GM23338 (cell line): ENCODE data around the gene VDR. TPM values are rescaled to one million over a fixed set of nuclear protein-coding genes. Genes with fewer than 3 reads are reported as not detected.

Source experiments
- ATAC-seq: fragments of 200-7000 bp; cut with Tn5 transposase; 3 replicates; pipeline ENCODE4 v1.9.1; 2020
- DNase-seq: peaks from one replicate; pipeline ENCODE4 v3.0.0-alpha.2; 2015; ENCODE audit warnings: low spot score
- H2AFZ ChIP-seq: fragments of 200-600 bp; sonication (generic); 2 replicates; pipeline ENCODE4 v1.8.0; 2016; ENCODE audit warnings: antibody characterized with exemption, mild to moderate bottlenecking, moderate library complexity
- H3F3A ChIP-seq: fragments of 200-600 bp; sonication (generic); replicated peaks from 2 replicates; pipeline ENCODE4 v1.8.0; 2017; ENCODE audit warnings: antibody characterized with exemption, mixed run types, low read depth
- H3K27ac ChIP-seq: fragments of 200-600 bp; sonication (generic); 2 replicates; pipeline ENCODE4 v1.6.1; 2016; ENCODE audit warnings: low read depth
- H3K27me3 ChIP-seq: fragments of 200-600 bp; sonication (generic); 2 replicates; pipeline ENCODE4 v1.8.0; 2016; ENCODE audit warnings: mild to moderate bottlenecking, mixed run types, moderate library complexity; ENCODE audit not compliant: insufficient read depth
- H3K36me3 ChIP-seq: fragments of 200-600 bp; sonication (generic); 2 replicates; pipeline ENCODE4 v1.8.0; 2016; ENCODE audit warnings: mild to moderate bottlenecking; ENCODE audit not compliant: insufficient read depth
- H3K4me1 ChIP-seq: fragments of 200-600 bp; sonication (generic); 2 replicates; pipeline ENCODE4 v1.8.0; 2016; ENCODE audit warnings: mild to moderate bottlenecking, moderate library complexity; ENCODE audit not compliant: insufficient read depth
- H3K4me2 ChIP-seq: fragments of 200-600 bp; sonication (generic); 2 replicates; pipeline ENCODE4 v1.7.1; 2017; ENCODE audit warnings: mixed run types
- H3K4me3 ChIP-seq: fragments of 200-600 bp; sonication (generic); 2 replicates; pipeline ENCODE4 v1.6.1; 2016; ENCODE audit warnings: mixed run types
- H3K79me2 ChIP-seq: fragments of 200-600 bp; sonication (generic); replicated peaks from 2 replicates; pipeline ENCODE4 v1.8.0; 2017; ENCODE audit warnings: mild to moderate bottlenecking; ENCODE audit not compliant: insufficient read depth
- H3K9me2 ChIP-seq: fragments of 200-600 bp; sonication (generic); 2 replicates; pipeline ENCODE4 v1.8.0; 2017; ENCODE audit not compliant: insufficient read depth
- H4K20me1 ChIP-seq: fragments of 200-600 bp; sonication (generic); replicated peaks from 2 replicates; pipeline ENCODE4 v1.8.0; 2017; ENCODE audit warnings: mild to moderate bottlenecking; ENCODE audit not compliant: insufficient read depth
- H3K27ac Mint-ChIP-seq: 2 replicates; pipeline ENCODE4 v1.8.0; 2020; ENCODE audit warnings: inconsistent platforms, mild to moderate bottlenecking, moderate library complexity, mixed read lengths
- H3K27me3 Mint-ChIP-seq: 3 replicates; pipeline ENCODE4 v1.8.0; 2022; ENCODE audit warnings: low read depth, mild to moderate bottlenecking, moderate library complexity, mixed read lengths, inconsistent platforms; ENCODE audit not compliant: insufficient read depth, poor library complexity
- H3K36me3 Mint-ChIP-seq: 3 replicates; pipeline ENCODE4 v1.8.0; 2021; ENCODE audit warnings: low read depth, mild to moderate bottlenecking, inconsistent platforms, moderate library complexity, mixed read lengths
- H3K4me1 Mint-ChIP-seq: 3 replicates; pipeline ENCODE4 v1.8.0; 2020; ENCODE audit warnings: mild to moderate bottlenecking, inconsistent platforms, mixed read lengths
- H3K4me3 Mint-ChIP-seq: 3 replicates; pipeline ENCODE4 v1.8.0; 2021; ENCODE audit warnings: moderate library complexity, mild to moderate bottlenecking, inconsistent platforms, mixed read lengths
- H3K9me3 Mint-ChIP-seq: 3 replicates; pipeline ENCODE4 v1.8.0; 2020; ENCODE audit warnings: moderate library complexity, mild to moderate bottlenecking, inconsistent platforms, mixed read lengths
- CREB1 ChIP-seq: fragments of 250-450 bp; sonication (Bioruptor Pico); IDR thresholded peaks from 2 replicates; pipeline ENCODE4 v1.5.0; 2020; ENCODE audit warnings: low read depth, mild to moderate bottlenecking, moderate library complexity
- EZH2 ChIP-seq: fragments of 200-600 bp; sonication (generic); IDR thresholded peaks from one replicate; pipeline ENCODE4 v1.8.0; 2017; ENCODE audit warnings: antibody characterized with exemption, mild to moderate bottlenecking, low read depth; ENCODE audit not compliant: unreplicated experiment
- EZH2phosphoT487 ChIP-seq: fragments of 200-600 bp; sonication (generic); IDR thresholded peaks from one replicate; pipeline ENCODE4 v1.8.1; 2018; ENCODE audit warnings: antibody characterized with exemption; ENCODE audit not compliant: unreplicated experiment
- JUNB ChIP-seq: IDR thresholded peaks from one replicate; pipeline ENCODE4 v1.6.1; 2016; ENCODE audit warnings: antibody characterized with exemption; ENCODE audit not compliant: unreplicated experiment
- NANOG ChIP-seq: IDR thresholded peaks from 2 replicates; pipeline ENCODE4 v1.6.1; 2016; ENCODE audit warnings: antibody characterized with exemption, borderline replicate concordance
- POLR2AphosphoS5 ChIP-seq: IDR thresholded peaks from 2 replicates; pipeline ENCODE4 v1.6.1; 2016; ENCODE audit warnings: antibody characterized with exemption, low read depth
- STAT1 ChIP-seq: IDR thresholded peaks from one replicate; pipeline ENCODE4 v1.6.1; 2016; ENCODE audit warnings: antibody characterized with exemption; ENCODE audit not compliant: unreplicated experiment
- ZNF114 ChIP-seq: fragments of 250-450 bp; sonication (Bioruptor Pico); IDR thresholded peaks from 2 replicates; pipeline ENCODE4 v1.5.0; 2020; ENCODE audit warnings: mild to moderate bottlenecking, moderate library complexity
- ZNF331 ChIP-seq: fragments of 250-450 bp; sonication (Bioruptor Pico); IDR thresholded peaks from 2 replicates; pipeline ENCODE4 v1.5.0; 2020; ENCODE audit warnings: low read depth, mild to moderate bottlenecking, moderate library complexity
- polyA plus RNA-seq: library from polyadenylated mRNA; unstranded; fragments of >200 nt; fragmentation: Nextera tagmentation; extraction: Ambion mirVana; gene quantifications from 2 replicates; pipeline ENCODE4 v1.2.1, GENCODE V29; 2016
- total RNA-seq: library from RNA; depleted of rRNA; stranded (reverse); fragments of >200 nt; shearing (Covaris generic); gene quantifications from 2 replicates; pipeline ENCODE4 v1.2.3, GENCODE V29; 2014
- TF ChIP-seq, protein P1 (sequence below), 2 experiments: fragments of 200-600 bp in 1 of 2; sonication (generic) in 1 of 2; conservative IDR thresholded peaks; 2 replicates each; pipeline versions ENCODE4 v1.5.1 to v1.6.1; 2016 to 2017; ENCODE audit warnings: antibody characterized with exemption in 2 of 2, low read depth in 2 of 2, mild to moderate bottlenecking in 2 of 2, moderate library complexity in 1 of 2
- TF ChIP-seq, protein P2 (sequence below): IDR thresholded peaks from one replicate; pipeline ENCODE4 v1.6.1; 2018; ENCODE audit warnings: antibody characterized with exemption; ENCODE audit not compliant: unreplicated experiment
- TF ChIP-seq, protein P3 (sequence below): IDR thresholded peaks from 2 replicates; pipeline ENCODE4 v1.6.1; 2016; ENCODE audit warnings: antibody characterized with exemption
- TF ChIP-seq, protein P4 (sequence below): fragments of 250-450 bp; sonication (Bioruptor Pico); IDR thresholded peaks from 2 replicates; pipeline ENCODE4 v1.5.0; 2020; ENCODE audit warnings: mild to moderate bottlenecking, moderate library complexity

VDR gene
- total and polyA plus RNA-seq, 2 experiments from 2014 or later = 0.37 to 1.4 TPM

DNA sequence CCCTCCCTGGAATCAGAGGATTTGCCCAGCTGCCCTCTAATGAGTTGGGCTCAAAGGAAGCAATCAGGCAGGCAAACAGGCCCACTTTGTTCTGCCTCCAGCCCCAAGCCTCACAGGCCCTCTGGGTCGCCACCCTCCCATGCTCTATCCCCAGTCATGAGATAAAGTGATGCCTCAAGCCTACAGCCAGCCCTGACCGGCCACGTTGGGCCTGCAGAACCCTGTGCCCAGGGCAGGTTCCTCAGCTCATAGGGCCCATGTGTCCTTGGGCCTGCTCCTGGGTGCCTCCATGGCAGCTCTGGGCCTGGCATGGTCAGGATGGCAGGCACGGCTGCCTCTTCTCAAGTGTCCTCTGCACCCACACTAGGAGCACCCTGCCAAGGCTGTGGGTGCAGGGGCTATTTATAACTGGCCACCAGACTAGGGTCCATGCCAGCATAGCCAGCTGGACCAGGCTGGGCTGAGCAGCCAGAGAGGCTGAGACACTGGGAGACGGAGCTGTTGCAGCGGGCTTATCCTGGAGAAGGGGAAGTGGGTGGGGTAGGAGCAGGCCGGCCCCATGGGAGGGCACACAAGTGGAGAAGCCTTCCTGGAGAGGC lies 105.3 kb downstream of the VDR start:
- Mint-ChIP-seq H3K36me3 (peaks cover 22% of the 10 kb centered on the region), H3K4me3 (no peak overlapping the region), H3K27me3 (peaks cover 9% of the 10 kb centered on the region), H3K27ac (no peak overlapping the region; the same call in 1 of the 2 replicates), H3K4me1 (peaks cover 54% of the 10 kb centered on the region), H3K9me3 (peaks cover 2% of the 10 kb centered on the region; the same call in 2 of the 3 replicates)
- no peak for ATAC-seq
- no peaks in the 10 kb centered on the region for H3K27me3 ChIP-seq
- no peak overlapping the region for H3K27ac ChIP-seq
- no peaks in the 10 kb centered on the region for H3K9me2 ChIP-seq
- no peak overlapping the region for H2AFZ ChIP-seq
- peaks cover 3% of the 10 kb centered on the region; the same call in 1 of the 2 replicates for H3K36me3 ChIP-seq
- DNase-seq = no peak
- H3F3A ChIP-seq = no peaks in the 10 kb centered on the region
- H4K20me1 ChIP-seq = peaks cover 13% of the 10 kb centered on the region
- no peak overlapping the region for H3K4me2 ChIP-seq
- H3K79me2 ChIP-seq = peaks cover 40% of the 10 kb centered on the region
- H3K4me3 ChIP-seq = no peak overlapping the region
- TF ChIP-seq STAT1 (no peak), CREB1 (CRISPR knock-in tag) (no peak), EZH2phosphoT487 (no peak), NANOG (no peak), ZNF114 (no peak), JUNB (no peak), ZNF331 (CRISPR knock-in tag) (no peak), POLR2AphosphoS5 (no peak), EZH2 (no peak)
- TF ChIP-seq, protein P1, sequence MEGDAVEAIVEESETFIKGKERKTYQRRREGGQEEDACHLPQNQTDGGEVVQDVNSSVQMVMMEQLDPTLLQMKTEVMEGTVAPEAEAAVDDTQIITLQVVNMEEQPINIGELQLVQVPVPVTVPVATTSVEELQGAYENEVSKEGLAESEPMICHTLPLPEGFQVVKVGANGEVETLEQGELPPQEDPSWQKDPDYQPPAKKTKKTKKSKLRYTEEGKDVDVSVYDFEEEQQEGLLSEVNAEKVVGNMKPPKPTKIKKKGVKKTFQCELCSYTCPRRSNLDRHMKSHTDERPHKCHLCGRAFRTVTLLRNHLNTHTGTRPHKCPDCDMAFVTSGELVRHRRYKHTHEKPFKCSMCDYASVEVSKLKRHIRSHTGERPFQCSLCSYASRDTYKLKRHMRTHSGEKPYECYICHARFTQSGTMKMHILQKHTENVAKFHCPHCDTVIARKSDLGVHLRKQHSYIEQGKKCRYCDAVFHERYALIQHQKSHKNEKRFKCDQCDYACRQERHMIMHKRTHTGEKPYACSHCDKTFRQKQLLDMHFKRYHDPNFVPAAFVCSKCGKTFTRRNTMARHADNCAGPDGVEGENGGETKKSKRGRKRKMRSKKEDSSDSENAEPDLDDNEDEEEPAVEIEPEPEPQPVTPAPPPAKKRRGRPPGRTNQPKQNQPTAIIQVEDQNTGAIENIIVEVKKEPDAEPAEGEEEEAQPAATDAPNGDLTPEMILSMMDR (conservative IDR thresholded peaks at IDR 0.05; ENCODE audit: low read depth in 2 of 2) = no peak
- TF ChIP-seq, protein P2, sequence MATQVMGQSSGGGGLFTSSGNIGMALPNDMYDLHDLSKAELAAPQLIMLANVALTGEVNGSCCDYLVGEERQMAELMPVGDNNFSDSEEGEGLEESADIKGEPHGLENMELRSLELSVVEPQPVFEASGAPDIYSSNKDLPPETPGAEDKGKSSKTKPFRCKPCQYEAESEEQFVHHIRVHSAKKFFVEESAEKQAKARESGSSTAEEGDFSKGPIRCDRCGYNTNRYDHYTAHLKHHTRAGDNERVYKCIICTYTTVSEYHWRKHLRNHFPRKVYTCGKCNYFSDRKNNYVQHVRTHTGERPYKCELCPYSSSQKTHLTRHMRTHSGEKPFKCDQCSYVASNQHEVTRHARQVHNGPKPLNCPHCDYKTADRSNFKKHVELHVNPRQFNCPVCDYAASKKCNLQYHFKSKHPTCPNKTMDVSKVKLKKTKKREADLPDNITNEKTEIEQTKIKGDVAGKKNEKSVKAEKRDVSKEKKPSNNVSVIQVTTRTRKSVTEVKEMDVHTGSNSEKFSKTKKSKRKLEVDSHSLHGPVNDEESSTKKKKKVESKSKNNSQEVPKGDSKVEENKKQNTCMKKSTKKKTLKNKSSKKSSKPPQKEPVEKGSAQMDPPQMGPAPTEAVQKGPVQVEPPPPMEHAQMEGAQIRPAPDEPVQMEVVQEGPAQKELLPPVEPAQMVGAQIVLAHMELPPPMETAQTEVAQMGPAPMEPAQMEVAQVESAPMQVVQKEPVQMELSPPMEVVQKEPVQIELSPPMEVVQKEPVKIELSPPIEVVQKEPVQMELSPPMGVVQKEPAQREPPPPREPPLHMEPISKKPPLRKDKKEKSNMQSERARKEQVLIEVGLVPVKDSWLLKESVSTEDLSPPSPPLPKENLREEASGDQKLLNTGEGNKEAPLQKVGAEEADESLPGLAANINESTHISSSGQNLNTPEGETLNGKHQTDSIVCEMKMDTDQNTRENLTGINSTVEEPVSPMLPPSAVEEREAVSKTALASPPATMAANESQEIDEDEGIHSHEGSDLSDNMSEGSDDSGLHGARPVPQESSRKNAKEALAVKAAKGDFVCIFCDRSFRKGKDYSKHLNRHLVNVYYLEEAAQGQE = no peak
- TF ChIP-seq, protein P3, sequence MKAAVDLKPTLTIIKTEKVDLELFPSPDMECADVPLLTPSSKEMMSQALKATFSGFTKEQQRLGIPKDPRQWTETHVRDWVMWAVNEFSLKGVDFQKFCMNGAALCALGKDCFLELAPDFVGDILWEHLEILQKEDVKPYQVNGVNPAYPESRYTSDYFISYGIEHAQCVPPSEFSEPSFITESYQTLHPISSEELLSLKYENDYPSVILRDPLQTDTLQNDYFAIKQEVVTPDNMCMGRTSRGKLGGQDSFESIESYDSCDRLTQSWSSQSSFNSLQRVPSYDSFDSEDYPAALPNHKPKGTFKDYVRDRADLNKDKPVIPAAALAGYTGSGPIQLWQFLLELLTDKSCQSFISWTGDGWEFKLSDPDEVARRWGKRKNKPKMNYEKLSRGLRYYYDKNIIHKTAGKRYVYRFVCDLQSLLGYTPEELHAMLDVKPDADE = no peak
- TF ChIP-seq, protein P4, sequence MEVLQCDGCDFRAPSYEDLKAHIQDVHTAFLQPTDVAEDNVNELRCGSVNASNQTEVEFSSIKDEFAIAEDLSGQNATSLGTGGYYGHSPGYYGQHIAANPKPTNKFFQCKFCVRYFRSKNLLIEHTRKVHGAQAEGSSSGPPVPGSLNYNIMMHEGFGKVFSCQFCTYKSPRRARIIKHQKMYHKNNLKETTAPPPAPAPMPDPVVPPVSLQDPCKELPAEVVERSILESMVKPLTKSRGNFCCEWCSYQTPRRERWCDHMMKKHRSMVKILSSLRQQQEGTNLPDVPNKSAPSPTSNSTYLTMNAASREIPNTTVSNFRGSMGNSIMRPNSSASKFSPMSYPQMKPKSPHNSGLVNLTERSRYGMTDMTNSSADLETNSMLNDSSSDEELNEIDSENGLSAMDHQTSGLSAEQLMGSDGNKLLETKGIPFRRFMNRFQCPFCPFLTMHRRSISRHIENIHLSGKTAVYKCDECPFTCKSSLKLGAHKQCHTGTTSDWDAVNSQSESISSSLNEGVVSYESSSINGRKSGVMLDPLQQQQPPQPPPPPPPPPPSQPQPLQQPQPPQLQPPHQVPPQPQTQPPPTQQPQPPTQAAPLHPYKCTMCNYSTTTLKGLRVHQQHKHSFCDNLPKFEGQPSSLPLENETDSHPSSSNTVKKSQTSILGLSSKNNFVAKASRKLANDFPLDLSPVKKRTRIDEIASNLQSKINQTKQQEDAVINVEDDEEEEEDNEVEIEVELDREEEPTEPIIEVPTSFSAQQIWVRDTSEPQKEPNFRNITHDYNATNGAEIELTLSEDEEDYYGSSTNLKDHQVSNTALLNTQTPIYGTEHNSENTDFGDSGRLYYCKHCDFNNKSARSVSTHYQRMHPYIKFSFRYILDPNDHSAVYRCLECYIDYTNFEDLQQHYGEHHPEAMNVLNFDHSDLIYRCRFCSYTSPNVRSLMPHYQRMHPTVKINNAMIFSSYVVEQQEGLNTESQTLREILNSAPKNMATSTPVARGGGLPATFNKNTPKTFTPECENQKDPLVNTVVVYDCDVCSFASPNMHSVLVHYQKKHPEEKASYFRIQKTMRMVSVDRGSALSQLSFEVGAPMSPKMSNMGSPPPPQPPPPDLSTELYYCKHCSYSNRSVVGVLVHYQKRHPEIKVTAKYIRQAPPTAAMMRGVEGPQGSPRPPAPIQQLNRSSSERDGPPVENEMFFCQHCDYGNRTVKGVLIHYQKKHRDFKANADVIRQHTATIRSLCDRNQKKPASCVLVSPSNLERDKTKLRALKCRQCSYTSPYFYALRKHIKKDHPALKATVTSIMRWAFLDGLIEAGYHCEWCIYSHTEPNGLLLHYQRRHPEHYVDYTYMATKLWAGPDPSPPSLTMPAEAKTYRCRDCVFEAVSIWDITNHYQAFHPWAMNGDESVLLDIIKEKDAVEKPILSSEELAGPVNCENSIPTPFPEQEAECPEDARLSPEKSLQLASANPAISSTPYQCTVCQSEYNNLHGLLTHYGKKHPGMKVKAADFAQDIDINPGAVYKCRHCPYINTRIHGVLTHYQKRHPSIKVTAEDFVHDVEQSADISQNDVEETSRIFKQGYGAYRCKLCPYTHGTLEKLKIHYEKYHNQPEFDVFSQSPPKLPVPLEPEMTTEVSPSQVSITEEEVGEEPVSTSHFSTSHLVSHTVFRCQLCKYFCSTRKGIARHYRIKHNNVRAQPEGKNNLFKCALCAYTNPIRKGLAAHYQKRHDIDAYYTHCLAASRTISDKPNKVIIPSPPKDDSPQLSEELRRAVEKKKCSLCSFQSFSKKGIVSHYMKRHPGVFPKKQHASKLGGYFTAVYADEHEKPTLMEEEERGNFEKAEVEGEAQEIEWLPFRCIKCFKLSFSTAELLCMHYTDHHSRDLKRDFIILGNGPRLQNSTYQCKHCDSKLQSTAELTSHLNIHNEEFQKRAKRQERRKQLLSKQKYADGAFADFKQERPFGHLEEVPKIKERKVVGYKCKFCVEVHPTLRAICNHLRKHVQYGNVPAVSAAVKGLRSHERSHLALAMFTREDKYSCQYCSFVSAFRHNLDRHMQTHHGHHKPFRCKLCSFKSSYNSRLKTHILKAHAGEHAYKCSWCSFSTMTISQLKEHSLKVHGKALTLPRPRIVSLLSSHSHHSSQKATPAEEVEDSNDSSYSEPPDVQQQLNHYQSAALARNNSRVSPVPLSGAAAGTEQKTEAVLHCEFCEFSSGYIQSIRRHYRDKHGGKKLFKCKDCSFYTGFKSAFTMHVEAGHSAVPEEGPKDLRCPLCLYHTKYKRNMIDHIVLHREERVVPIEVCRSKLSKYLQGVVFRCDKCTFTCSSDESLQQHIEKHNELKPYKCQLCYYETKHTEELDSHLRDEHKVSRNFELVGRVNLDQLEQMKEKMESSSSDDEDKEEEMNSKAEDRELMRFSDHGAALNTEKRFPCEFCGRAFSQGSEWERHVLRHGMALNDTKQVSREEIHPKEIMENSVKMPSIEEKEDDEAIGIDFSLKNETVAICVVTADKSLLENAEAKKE (CRISPR knock-in tag) = no peak
- H3K4me1 ChIP-seq = peaks cover 3% of the 10 kb centered on the region
